Measurements from ENCODE around the gene AAK1.

AAK1 gene

DNA sequence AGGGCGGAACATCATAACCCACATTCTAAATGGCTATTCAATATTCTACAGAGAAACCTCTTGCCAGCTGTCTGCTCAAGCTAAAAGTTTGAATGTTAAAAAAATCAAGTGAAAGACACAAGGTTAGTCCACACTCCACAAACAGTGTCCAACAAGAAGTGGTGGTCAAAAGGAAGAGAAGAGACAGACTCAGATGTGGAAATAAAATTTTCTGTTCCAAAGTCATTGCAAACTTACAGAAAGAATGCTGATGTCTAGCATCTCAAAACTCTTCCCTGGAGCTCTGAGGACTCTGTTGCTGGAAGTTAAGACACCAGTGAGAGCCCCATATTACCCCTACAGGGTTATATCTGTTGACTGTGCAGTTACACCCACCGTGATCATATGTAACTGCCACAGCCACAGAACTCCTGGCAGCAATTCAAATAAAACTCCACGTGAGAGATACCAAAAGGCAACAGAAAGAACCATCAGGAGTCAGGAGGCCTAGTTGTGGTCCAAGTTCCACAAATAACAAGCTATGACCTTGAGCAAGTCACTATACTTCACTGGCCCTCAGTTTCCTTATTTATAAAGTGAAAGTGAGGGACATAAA, 60.9 kb downstream of the AAK1 start:
- no peak overlapping the region for H3K4me3 ChIP-seq
- TF ChIP-seq, protein P1, sequence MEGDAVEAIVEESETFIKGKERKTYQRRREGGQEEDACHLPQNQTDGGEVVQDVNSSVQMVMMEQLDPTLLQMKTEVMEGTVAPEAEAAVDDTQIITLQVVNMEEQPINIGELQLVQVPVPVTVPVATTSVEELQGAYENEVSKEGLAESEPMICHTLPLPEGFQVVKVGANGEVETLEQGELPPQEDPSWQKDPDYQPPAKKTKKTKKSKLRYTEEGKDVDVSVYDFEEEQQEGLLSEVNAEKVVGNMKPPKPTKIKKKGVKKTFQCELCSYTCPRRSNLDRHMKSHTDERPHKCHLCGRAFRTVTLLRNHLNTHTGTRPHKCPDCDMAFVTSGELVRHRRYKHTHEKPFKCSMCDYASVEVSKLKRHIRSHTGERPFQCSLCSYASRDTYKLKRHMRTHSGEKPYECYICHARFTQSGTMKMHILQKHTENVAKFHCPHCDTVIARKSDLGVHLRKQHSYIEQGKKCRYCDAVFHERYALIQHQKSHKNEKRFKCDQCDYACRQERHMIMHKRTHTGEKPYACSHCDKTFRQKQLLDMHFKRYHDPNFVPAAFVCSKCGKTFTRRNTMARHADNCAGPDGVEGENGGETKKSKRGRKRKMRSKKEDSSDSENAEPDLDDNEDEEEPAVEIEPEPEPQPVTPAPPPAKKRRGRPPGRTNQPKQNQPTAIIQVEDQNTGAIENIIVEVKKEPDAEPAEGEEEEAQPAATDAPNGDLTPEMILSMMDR (IDR thresholded peaks at IDR 0.05): no peak
- peak overlapping the region in 1 of 2 donors; percentile 45 for H3K27ac ChIP-seq
- DNase-seq (ENCODE audit: low spot score): no peak

DNA sequence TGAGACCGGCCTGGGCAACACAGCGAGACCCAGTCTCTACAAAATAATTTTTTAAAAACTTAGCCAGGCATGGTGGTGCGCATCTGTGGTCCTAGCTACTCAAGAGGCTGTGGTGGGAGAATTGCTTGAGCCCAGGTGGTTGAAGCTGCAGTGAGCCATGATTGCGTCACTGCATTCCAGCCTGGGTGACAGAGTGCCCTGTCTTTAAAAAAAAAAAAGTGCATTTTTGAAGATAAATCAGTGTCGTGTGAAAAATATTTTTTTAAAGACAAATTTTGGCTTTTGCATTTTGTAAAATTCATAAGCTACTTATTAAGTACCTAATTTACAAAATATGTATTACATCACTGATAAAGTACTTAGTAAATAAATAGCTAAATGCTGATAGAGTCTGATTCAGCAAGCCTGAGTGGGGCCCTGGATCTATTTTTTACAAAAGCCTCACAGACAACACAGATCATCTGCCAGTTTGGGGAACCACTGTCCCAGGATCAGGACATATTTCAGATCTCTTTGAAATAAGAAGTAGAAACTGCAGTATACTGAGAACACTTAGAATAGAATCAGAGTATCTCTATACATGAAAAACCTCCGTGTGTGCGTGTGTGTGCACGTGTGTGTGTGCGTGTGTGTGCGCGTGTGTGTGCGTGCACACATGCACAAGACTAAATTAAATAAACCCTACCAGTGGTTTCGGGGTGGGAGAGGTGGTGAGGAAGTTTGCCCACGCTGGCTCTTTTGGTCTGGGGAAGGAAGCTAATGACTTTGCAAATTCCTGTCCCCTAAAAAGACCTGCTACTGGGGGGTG, 61.6 kb downstream of the AAK1 start:
- TF ChIP-seq, protein P1 (IDR thresholded peaks at IDR 0.05): no peak
- peak overlapping the region in 1 of 2 donors; percentile 45 for H3K27ac ChIP-seq
- H3K4me3 ChIP-seq: no peak overlapping the region
- DNase-seq (ENCODE audit: low spot score): no peak

DNA sequence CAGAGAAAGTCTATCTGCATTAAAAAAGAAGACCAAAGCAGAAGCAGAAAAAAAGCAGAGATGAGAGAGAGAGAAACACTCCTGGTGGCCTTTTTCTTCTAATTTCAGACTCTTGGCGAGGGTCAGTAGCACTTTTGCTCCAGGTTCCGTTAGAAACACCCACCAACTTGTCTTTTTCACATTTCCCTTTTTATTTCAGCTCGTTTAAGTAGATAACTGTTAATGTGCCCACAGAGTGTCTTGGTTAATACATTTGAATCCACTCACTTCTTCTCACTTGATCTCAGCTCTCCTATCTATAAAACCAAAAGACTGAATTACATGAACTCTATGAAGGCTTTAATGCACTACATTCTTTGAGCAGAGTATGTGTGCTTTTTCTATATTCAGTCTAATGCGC, 63.1 kb downstream of the AAK1 start:
- DNase-seq (ENCODE audit: low spot score): no peak
- TF ChIP-seq, protein P1 (IDR thresholded peaks at IDR 0.05): no peak
- no peak overlapping the region for H3K27ac ChIP-seq
- H3K4me3 ChIP-seq: no peak overlapping the region

DNA sequence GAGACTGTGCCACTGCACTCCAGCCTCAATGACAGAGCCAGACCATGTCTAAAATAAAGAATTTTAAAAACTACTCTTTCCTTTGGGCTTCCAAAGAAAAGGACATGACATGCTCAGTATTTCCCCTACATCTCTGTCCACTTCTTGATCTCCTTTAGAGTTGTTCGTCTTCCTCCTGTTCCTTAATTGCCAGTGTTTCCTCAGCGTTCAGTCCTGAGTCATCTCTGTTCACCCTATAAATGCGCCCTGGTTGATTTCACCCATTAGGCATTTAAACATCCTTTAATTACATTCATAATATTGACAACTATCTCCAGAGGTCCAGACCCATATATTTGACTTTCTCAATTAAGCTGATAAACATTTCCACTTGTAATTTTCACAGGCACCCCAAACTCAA, 64.0 kb downstream of the AAK1 start:
- no peak for DNase-seq (ENCODE audit: low spot score)
- H3K4me3 ChIP-seq: no peak overlapping the region
- TF ChIP-seq, protein P1 (IDR thresholded peaks at IDR 0.05): no peak
- H3K27ac ChIP-seq: no peak overlapping the region

DNA sequence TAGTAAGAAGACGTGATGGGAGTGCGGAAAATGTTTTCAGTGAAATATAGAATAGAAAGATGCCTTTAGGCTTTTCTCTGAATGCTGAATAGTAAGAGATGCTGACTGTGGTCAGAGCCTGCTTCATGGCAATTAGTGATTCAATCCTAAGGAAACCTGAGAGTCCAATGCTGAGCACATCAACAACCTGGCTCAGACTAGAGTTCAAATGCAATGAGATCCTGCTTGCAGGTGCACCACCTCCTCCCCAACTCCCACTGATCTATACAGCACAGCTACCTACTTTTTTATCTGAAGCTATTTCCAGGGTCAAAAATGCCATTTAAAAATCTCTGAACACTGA, 65.4 kb downstream of the AAK1 start:
- no peak overlapping the region for H3K4me3 ChIP-seq

DNA sequence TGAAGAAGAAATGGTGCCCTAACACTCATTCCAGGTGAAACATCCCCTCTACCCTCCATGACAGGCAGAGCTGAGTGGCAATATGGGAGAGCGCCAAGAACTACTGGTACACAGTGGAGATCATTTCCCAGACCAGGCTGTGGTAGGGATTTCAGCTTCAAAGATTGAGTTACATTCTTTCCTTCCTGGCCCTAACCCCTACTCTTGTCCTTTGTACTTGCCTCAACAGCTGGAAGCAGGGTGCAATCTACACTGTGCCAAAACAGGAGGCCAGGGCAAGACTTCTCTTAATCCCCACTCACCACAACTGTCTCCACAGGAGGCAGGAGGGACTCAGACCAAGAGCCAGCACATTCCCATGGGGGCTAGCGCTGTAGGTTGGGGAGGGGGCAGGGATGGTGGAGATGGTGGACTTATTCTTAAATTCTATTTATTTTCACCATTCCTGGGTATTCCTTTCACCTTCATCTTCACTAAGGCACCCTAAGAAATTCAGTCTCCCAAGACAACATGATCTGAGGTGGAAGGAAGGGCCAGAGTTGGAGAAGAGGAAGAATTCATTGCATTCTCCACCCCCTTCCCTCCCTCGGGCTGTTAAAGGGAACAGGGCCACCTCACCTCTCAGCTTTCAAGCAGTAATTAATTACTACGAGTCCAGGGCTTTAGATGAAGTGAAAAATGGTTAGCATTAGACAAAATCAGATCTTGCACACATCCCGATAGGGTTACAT, 65.9 kb downstream of the AAK1 start:
- no peak overlapping the region for H3K4me3 ChIP-seq
- no peak overlapping the region for H3K27ac ChIP-seq
- TF ChIP-seq, protein P1 (IDR thresholded peaks at IDR 0.05): no peak
- DNase-seq (ENCODE audit: low spot score): no peak

More for the DNA sequence above, 65.4 kb downstream of the AAK1 start:
- no peak overlapping the region for H3K27ac ChIP-seq
- TF ChIP-seq, protein P1 (IDR thresholded peaks at IDR 0.05): no peak
- DNase-seq (ENCODE audit: low spot score): no peak
